NCI-H69 (cell line): ENCODE results near the gene LYPLAL1.
"Not testable (repeated sequence)": the region's sequence is repeated elsewhere in the genome, so short reads cannot be mapped to it uniquely, and the experiment has no call there.

Experiments used
- DNase-seq: peaks from one replicate; lab custom pipeline; 2025; lab: John Stamatoyannopoulos, UW

Gene LYPLAL1

GRCh38 chr1:219215477-219215876 lies 41.8 kb downstream of the LYPLAL1 start:
- peak; percentile 22 for DNase-seq

- peak; percentile 14 for DNase-seq
Observed at GRCh38 chr1:219220945-219221344, 47.3 kb downstream of the LYPLAL1 start.

- DNase-seq = no peak
Observed at GRCh38 chr1:219223496-219223895, 49.8 kb downstream of the LYPLAL1 start.

GRCh38 chr1:219226196-219226595 lies 52.5 kb downstream of the LYPLAL1 start:
- DNase-seq = no peak

GRCh38 chr1:219227360-219228057 lies 53.8 kb downstream of the LYPLAL1 start:
- no peak for DNase-seq

GRCh38 chr1:219228058-219228419 lies 54.4 kb downstream of the LYPLAL1 start:
- DNase-seq = no peak

GRCh38 chr1:219232890-219233289 lies 59.2 kb downstream of the LYPLAL1 start:
- DNase-seq = no peak

GRCh38 chr1:219235903-219236481 lies 62.3 kb downstream of the LYPLAL1 start:
- DNase-seq = no peak

- no peak for DNase-seq
Observed at GRCh38 chr1:219236933-219237610, 63.4 kb downstream of the LYPLAL1 start.

GRCh38 chr1:219239518-219239917 lies 65.8 kb downstream of the LYPLAL1 start:
- no peak for DNase-seq

- no peak for DNase-seq
Observed at GRCh38 chr1:219244864-219245263, 71.2 kb downstream of the LYPLAL1 start.

GRCh38 chr1:219247441-219247840 lies 73.8 kb downstream of the LYPLAL1 start:
- no peak for DNase-seq

- not testable (repeated sequence) for DNase-seq
Observed at GRCh38 chr1:219250468-219250867, 76.8 kb downstream of the LYPLAL1 start.

GRCh38 chr1:219257751-219258150 lies 84.1 kb downstream of the LYPLAL1 start:
- DNase-seq = no peak

- DNase-seq = no peak
Observed at GRCh38 chr1:219261454-219261853, 87.8 kb downstream of the LYPLAL1 start.
